HTERT RPE-1 (cell line): Measurements from ENCODE around the gene TNFRSF25.
"Not testable (repeated sequence)": the region's sequence is repeated elsewhere in the genome, so short reads cannot be mapped to it uniquely, and the experiment has no call there.

ENCODE experiments used
- in situ Hi-C: fragments of 300-500 bp; cut with MboI; formaldehyde crosslinking; loops from 4 replicates; pipeline ENCODE4 v1.14.3; 2020; ENCODE audit warnings: low sequenced_read_pairs

Gene TNFRSF25

DNA sequence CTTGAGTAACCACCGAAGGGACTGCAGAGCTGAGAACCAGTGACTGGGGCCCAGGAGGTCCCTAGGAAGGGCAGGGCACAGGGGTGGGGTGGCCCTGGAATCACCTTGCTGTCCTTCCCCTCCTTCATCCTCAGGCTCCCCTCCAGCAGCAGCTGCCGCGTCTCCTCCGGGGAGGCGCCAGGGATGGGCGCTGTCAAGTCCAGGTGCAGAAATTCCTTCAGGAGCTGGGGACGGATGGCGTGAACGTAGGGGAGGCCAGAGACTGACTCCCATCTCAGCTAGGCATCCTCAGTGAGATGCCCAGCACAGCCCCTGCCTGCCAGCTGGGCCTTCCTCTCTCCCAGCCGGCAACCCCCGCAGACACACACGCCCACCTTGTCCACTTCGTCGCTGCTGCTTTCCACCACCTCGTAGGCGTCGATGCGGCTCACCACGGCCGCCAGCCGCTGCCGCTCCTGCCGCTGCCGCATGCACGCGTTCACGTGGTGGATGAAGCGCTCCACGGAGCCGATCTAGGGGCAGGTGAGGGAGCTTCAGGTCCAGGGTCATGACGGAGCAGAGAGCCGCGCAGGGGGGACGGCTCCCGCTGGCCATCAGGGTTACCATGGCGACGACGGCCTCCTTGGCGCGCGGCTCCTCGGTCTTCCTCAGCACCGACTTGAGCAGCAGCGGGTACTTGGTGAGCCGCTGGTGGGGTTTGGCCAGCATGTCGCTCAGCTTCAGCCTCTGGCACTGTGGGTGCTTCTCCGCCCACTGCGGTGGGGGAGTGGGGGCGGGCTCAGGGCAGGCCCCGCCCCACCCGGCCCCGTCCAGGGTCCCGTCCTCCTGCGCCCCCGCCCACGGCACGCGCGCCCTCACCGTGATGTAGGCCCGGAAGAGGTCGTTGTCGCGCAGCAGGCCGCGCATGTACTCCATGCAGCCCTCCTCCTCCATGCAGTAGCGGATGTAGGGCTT is 4.4 kb upstream of the TNFRSF25 start:
- in situ Hi-C loops: no loop called here

- in situ Hi-C loops: no loop called here
Observed at GRCh38 chr1:6468729-6469461, 2.9 kb upstream of the TNFRSF25 start.

GRCh38 chr1:6467744-6468688 is 2.0 kb upstream of the TNFRSF25 start:
- in situ Hi-C loops: no loop called here

- in situ Hi-C loops: no loop called here
Observed at GRCh38 chr1:6467224-6467623, 1.3 kb upstream of the TNFRSF25 start.

DNA sequence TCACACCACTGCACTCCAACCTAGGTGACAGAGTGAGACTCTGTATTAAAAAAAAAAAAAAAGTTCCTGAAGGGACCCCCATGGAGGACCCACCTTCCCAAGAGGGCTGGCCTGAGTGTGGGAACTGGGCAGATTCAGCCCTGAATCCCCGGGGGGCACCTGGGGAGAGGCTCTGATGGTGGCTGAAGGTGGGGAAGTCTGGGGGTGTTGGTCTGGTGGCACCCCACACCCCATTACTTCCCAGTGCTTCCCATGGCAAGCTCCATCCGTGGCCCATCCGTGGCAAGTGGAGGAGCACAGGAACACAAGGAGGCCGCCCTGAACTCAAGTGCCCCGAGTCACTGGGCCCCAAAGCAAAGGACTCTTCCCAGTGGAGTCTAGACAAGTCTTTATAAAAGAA is 778 bp upstream of the TNFRSF25 start:
- in situ Hi-C loops: no loop called here

GRCh38 chr1:6465461-6466005 is 440 bp downstream of the TNFRSF25 start:
- in situ Hi-C loops: no loop called here

DNA sequence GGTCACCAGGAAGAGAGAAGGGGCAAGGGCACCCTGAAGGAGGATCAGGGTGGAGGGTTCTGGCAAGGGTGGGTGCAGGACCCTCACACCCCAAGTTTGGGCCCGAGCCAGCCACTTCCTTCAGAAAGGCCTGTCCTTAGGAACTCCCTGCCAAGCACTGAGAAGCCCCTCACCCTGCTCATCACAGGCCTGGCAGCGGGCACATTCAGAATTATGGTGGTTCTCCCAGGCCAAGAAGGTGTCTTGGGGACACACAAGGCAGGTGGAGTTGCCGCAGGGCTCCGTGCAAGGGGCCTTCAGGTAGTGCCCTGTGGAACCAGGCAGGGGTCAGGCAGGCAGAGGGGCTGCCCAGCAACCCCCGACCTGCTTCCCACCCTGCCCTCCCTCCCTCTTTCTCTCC is 1.1 kb downstream of the TNFRSF25 start:
- in situ Hi-C loops: no loop called here

GRCh38 chr1:6464514-6464836 is 1.5 kb downstream of the TNFRSF25 start:
- in situ Hi-C loops: no loop called here

GRCh38 chr1:6463120-6463412 is 2.9 kb downstream of the TNFRSF25 start:
- in situ Hi-C loops: no loop called here

- in situ Hi-C loops: no loop called here
Observed at GRCh38 chr1:6462412-6463119, 3.4 kb downstream of the TNFRSF25 start.

DNA sequence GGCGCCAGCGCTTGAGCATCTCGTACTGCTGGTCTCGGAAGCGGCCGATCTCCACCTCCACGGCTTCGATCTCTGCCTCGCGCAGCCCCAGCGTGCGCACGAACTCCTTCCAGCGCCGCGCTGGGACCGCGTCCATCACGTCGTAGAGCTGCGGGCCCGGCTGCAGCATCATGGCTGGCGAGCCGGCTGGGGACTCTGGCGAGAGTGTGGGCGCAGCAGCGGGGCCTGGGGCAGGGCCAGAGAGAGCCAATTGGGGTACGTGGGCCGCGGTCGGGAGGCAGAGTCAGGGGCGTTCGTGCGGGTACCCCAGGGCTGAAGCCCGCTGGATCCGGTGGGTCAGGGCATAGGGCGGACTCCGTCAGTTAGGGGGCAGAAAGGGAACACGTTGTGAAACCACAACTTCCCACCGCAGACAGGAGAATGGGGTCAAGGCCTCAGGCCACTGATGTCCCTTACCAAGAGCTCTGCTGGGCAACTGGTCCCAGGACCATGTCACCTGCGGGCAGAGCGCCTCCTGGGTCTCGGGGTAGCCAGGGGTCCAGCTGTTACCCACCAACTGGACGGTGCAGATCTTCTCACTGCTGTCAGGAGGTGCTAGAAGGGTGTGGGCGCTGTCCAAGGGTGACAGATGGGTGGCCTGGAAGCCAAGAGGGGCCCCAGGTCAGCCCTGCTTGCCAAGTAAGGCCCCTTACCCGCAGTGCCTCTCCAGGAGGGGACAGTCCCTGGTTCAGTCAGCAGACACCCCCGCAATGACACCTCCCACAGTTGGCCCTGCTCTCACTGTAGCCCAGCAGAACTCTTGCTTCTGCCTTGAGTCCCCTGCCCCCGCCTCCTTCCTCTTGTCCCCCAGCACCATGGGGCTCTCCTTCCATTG is 4.2 kb downstream of the TNFRSF25 start:
- in situ Hi-C loops: no loop called here

DNA sequence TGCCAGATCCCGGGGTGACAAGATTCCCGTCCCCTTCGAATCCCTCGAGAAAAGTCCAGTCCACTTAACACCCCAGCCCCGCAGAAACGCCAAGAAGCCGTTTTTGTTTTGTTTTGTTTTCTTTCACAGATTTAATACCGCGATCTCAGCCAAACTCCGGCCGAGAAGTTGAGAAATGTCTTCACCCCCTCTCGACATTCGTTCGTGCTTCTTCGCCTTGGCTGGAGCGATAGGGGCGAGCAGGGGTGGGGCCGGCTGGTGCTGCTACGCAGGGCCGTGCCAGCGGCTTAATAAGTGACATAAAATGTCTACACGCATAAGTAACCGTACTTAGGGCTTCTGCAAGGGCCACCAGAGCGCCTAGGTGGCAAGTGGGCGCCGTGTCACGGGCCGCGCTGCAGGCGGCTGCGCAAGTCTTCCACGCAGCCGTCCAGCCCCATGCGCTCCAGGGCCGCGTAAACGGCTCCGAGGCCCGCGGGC is 4.9 kb downstream of the TNFRSF25 start:
- in situ Hi-C loops: no loop called here

DNA sequence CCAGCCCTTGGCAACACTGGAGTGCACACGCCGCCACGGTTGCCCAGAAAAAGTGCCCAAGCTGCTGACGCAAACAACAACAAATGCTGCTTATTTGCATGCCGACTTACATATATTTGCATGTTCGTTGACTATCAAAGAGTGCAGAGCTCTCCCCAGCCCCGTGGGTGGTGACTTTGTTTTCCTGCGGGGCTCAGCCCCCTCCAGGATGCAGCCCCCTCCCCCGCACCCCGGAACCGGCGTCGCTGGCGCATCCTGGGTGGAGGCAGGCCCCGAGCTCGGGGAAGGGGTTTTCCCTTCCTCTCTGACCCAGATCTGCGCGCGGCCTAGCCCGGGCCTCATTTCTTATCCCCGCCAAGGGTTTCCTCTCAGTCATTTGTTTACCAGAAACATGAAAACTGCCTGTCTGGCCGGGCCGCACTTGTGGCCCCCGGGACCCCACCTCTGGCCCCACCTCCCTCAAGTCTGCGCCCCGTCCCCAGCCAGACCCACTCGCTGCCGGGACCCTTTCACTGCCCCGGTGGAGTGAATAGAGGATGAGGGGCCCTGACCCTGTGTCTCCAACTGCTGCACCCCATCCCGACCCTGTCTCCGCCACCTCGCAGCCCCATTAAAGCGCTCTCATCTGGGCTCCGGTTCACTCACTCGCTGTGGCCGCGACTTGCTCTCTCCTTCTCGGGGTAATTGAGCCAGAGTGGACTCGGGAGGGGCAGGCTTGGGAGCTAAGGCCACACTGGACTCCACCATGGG is 5.5 kb downstream of the TNFRSF25 start:
- in situ Hi-C loops: no loop called here

DNA sequence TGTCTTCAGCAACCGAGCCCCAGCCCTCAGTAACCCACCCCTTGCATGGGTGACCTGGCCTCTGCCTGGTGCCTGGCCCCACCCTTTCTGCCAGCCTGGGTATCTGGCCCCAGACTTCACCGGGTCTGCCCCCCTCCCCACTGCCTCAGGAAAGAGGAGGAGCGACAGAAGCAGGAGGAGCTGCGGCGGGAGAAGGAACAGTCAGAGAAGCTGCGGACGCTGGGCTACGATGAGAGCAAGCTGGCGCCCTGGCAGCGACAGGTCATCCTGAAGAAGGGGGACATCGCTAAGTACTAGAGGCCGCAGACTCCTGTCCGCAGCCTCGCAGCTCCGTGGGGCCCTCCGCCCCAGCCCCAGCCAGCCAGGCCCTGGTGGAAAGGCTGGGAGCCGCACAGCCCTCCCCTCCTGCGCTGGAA is 6.1 kb downstream of the TNFRSF25 start:
- in situ Hi-C loops: no loop called here

DNA sequence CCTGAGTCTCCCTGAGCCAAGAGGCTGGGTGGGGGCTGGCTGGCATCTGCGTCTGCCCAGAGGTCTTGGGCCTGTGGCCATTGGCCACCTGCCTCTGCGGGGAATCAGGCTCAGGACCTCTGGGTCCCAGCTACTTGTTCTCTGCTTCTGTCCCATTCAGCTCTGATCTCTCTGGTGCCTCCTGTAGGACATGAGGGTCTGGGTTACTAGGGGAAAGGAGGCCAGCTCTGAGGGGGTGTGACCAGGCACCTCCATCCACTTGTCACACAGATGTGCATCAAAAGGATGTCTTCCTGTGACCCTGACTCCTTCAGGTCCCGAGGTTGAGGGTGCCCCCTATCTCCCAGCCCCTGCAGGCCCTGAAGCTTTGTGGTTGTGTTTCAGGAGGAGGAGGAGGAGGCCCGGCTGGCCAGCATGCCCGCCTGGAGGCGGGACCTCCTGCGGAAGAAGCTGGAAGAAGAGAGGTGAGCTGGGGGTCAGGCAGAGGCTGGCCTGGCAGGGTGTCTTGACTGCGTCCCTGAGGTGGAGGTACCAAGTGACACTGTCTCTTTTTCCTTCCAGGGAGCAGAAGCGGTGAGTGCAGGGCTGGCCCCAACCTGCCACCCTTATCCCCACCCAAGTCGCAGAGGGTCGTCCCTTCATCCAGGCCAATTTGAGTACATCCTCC is 9.0 kb downstream of the TNFRSF25 start:
- in situ Hi-C loops: no loop called here

DNA sequence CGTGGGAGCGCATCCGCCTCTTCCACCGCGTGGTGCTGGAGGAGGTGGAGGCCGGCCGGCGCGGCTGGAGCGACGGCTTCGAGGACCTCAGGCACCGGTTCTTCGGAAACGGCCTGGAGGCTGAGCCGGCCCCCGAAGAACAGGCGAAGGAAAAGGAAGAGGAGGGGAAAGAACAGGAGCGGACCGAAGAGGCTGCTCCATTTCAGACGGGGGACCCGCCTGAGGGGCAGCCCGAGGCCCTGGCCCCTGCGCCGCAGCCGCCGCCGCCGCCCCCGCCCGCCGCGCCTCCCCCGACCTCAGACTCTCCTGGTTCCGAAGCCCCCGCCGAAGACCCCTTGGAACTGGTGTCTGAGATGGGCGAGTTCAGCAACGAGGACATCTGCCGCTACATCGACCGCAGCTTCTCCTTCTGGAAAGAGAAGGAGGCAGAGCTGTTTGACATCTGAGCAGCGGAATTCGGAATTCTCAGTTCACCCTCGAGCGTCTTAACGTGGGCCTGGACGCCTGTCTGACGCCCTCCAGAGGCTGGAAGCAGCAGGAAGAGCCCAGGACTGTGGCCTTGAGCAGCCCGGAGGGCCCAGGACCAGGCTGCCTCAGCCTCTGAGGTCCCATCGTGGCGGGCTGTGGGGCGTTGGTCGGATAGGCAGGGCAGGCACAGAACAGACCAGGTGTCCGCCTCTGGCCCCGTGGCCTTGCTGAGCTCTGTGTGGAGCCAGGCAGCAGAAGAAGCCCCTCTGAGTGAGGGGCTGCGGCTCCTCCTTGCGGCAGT is 10.0 kb downstream of the TNFRSF25 start:
- in situ Hi-C loops: not testable (repeated sequence)
